Stimulated activated naive CD8-positive, alpha-beta T cell treated with anti-CD3 and anti-CD28 coated beads, Interleukin-15, amount 100 ng/mL, for 72 hours (primary cell): ENCODE results near the gene RAB17.

Source experiments
- ATAC-seq: fragments of 150-1000 bp; cut with Tn5 transposase; 2 replicates; pipeline ENCODE4 v1.10.0; 2021; ENCODE audit warnings: mild to moderate bottlenecking, moderate library complexity
- DNase-seq, 2 donors: peaks; one replicate each; pipeline ENCODE4 v3.0.0; 2021 to 2022
- H3K27ac Mint-ChIP-seq, 2 donors: one replicate each; pipeline ENCODE4 v1.8.0; 2022; ENCODE audit warnings: mild to moderate bottlenecking in 2 of 2, mixed read lengths in 2 of 2, moderate library complexity in 2 of 2
- H3K27me3 Mint-ChIP-seq: one replicate; pipeline ENCODE4 v1.8.0; 2022; ENCODE audit warnings: mixed read lengths
- H3K4me1 Mint-ChIP-seq: one replicate; pipeline ENCODE4 v1.8.0; 2022; ENCODE audit warnings: mild to moderate bottlenecking, mixed read lengths
- H3K4me3 Mint-ChIP-seq, 2 donors: one replicate each; pipeline ENCODE4 v1.8.0; 2022; ENCODE audit warnings: mild to moderate bottlenecking in 2 of 2, mixed read lengths in 2 of 2, moderate library complexity in 1 of 2
- H3K9me3 Mint-ChIP-seq, 2 donors: one replicate each; pipeline ENCODE4 v1.8.0; 2022; ENCODE audit warnings: mixed read lengths in 2 of 2

Gene RAB17

GRCh38 chr2:237535385-237536082, 55.0 kb downstream of the RAB17 start:
- Mint-ChIP-seq H3K4me1 (no peaks in the 10 kb centered on the region), H3K27ac (no peak overlapping the region), H3K27me3 (no peaks in the 10 kb centered on the region), H3K9me3 (no peaks in the 10 kb centered on the region), H3K4me3 (no peak overlapping the region)
- no peak for ATAC-seq
- DNase-seq = no peak

- no peak for ATAC-seq
- DNase-seq = no peak
- no peak overlapping the region for H3K4me3 Mint-ChIP-seq
- no peaks in the 10 kb centered on the region for H3K27me3 Mint-ChIP-seq
- H3K9me3 Mint-ChIP-seq = no peaks in the 10 kb centered on the region
- H3K4me1 Mint-ChIP-seq = no peaks in the 10 kb centered on the region
- H3K27ac Mint-ChIP-seq = peak overlapping the region in 1 of 2 donors; percentile 5
Measured at GRCh38 chr2:237534380-237534779, 56.2 kb downstream of the RAB17 start.

GRCh38 chr2:237533668-237534161, 56.8 kb downstream of the RAB17 start:
- DNase-seq (no peak), ATAC-seq (no peak)
- H3K9me3 Mint-ChIP-seq = no peaks in the 10 kb centered on the region
- no peaks in the 10 kb centered on the region for H3K27me3 Mint-ChIP-seq
- no peak overlapping the region for H3K4me3 Mint-ChIP-seq
- no peak overlapping the region for H3K27ac Mint-ChIP-seq
- H3K4me1 Mint-ChIP-seq = no peaks in the 10 kb centered on the region

GRCh38 chr2:237532160-237532559, 58.4 kb downstream of the RAB17 start:
- Mint-ChIP-seq H3K4me3 (no peak overlapping the region), H3K27me3 (no peaks in the 10 kb centered on the region), H3K4me1 (no peaks in the 10 kb centered on the region), H3K9me3 (no peaks in the 10 kb centered on the region), H3K27ac (no peak overlapping the region)
- DNase-seq (no peak), ATAC-seq (no peak)

GRCh38 chr2:237530472-237531433, 59.8 kb downstream of the RAB17 start:
- no peak for ATAC-seq
- Mint-ChIP-seq H3K27ac (no peak overlapping the region), H3K4me3 (no peak overlapping the region), H3K27me3 (no peaks in the 10 kb centered on the region), H3K9me3 (no peaks in the 10 kb centered on the region), H3K4me1 (no peaks in the 10 kb centered on the region)
- DNase-seq = no peak

- ATAC-seq (no peak), DNase-seq (no peak)
- no peaks in the 10 kb centered on the region for H3K27me3 Mint-ChIP-seq
- H3K9me3 Mint-ChIP-seq = no peaks in the 10 kb centered on the region
- H3K4me3 Mint-ChIP-seq = no peak overlapping the region
- no peaks in the 10 kb centered on the region for H3K4me1 Mint-ChIP-seq
- no peak overlapping the region for H3K27ac Mint-ChIP-seq
Measured at GRCh38 chr2:237529452-237530402, 60.8 kb downstream of the RAB17 start.

- DNase-seq (no peak), ATAC-seq (no peak)
- H3K9me3 Mint-ChIP-seq = no peaks in the 10 kb centered on the region
- no peaks in the 10 kb centered on the region for H3K27me3 Mint-ChIP-seq
- no peak overlapping the region for H3K27ac Mint-ChIP-seq
- no peak overlapping the region for H3K4me3 Mint-ChIP-seq
- H3K4me1 Mint-ChIP-seq = no peaks in the 10 kb centered on the region
Measured at GRCh38 chr2:237527766-237528165, 62.8 kb downstream of the RAB17 start.

GRCh38 chr2:237527233-237527632, 63.3 kb downstream of the RAB17 start:
- DNase-seq = no peak
- H3K27ac Mint-ChIP-seq = no peak overlapping the region
- ATAC-seq = no peak
- no peaks in the 10 kb centered on the region for H3K27me3 Mint-ChIP-seq
- H3K4me1 Mint-ChIP-seq = no peaks in the 10 kb centered on the region
- H3K9me3 Mint-ChIP-seq = no peaks in the 10 kb centered on the region
- H3K4me3 Mint-ChIP-seq = no peak overlapping the region

GRCh38 chr2:237525559-237526157, 64.9 kb downstream of the RAB17 start:
- ATAC-seq (no peak), DNase-seq (no peak)
- Mint-ChIP-seq H3K4me3 (no peak overlapping the region), H3K9me3 (no peaks in the 10 kb centered on the region), H3K27me3 (no peaks in the 10 kb centered on the region), H3K4me1 (no peaks in the 10 kb centered on the region), H3K27ac (no peak overlapping the region)

- Mint-ChIP-seq H3K27ac (no peak overlapping the region), H3K4me3 (no peak overlapping the region), H3K27me3 (no peaks in the 10 kb centered on the region), H3K9me3 (no peaks in the 10 kb centered on the region), H3K4me1 (no peaks in the 10 kb centered on the region)
- ATAC-seq (no peak), DNase-seq (no peak)
Measured at GRCh38 chr2:237524631-237525030, 65.9 kb downstream of the RAB17 start.
